ENCODE results near the gene ZNF839. TPM values are rescaled to one million over a fixed set of nuclear protein-coding genes. Genes with fewer than 3 reads are reported as not detected.
A peak's percentile ranks its signal among the peaks of the same experiment; 100 is the strongest.

ZNF839 gene
- total RNA-seq (8.2 and 8.8 TPM in 2 replicates), polyA plus RNA-seq (5.7 and 6.6 TPM in 2 replicates), polyA minus RNA-seq (ENCODE audit: low replicate concordance) (5.1 and 10.2 TPM in 2 replicates)
- polyA plus RNA-seq (2012): 3.9 and 4.5 TPM in 2 replicates

- DNase-seq (ENCODE audit: low read depth in 2 of 2): peak; percentile 84 to 90
- peaks cover 4% of the 10 kb centered on the region for H3K79me2 ChIP-seq (ENCODE audit: control insufficient read depth, insufficient read depth, low read length)
- H2AFZ ChIP-seq (ENCODE audit: low read length): peak within 1 kb of the TSS; percentile 65
- no peaks in the 10 kb centered on the region for H3K27me3 ChIP-seq (ENCODE audit: control insufficient read depth, insufficient read depth, low read length)
- H3K4me1 ChIP-seq (ENCODE audit: control insufficient read depth, extremely low read depth, insufficient read depth, low read length): peaks cover 7% of the 10 kb centered on the region
- peak within 1 kb of the TSS; percentile 90 for H3K27ac ChIP-seq (ENCODE audit: insufficient read depth, low read length)
- H3K36me3 ChIP-seq (ENCODE audit: control insufficient read depth, insufficient read depth, low read length): no peaks in the 10 kb centered on the region
- no peaks in the 10 kb centered on the region for H3K9me3 ChIP-seq (ENCODE audit: control insufficient read depth, insufficient read depth, low read depth, low read length)
- TF ChIP-seq EZH2 (IDR thresholded peaks at IDR 0.05; ENCODE audit: low read length, missing control alignments) (no peak), CTCF (conservative IDR thresholded peaks at IDR 0.05 in 1 of 2, IDR thresholded peaks at IDR 0.05 in 1 of 2; ENCODE audit: low read depth in 1 of 2, low read length in 2 of 2) (no peak)
- H3K4me2 ChIP-seq (ENCODE audit: extremely low read depth, insufficient read depth, low read length): peak within 1 kb of the TSS; percentile 91
- peak within 1 kb of the TSS; percentile 87 for H3K9ac ChIP-seq (ENCODE audit: insufficient read depth, low read length)
- peak within 1 kb of the TSS; percentile 61 to 92 (median 77) for H3K4me3 ChIP-seq (replicated peaks in 1 of 4; ENCODE audit: control extremely low read depth in 1 of 4, insufficient read depth in 1 of 4, low read depth in 3 of 4, low read length in 4 of 4)
- no peaks in the 10 kb centered on the region for H4K20me1 ChIP-seq (ENCODE audit: control insufficient read depth, extremely low read depth, insufficient read depth, low read length)
Observed at GRCh38 chr14:102319351-102320032, at the start of gene ZNF839. Gene ZNF839 (plus strand): TSS chr14:102319746. CDS start chr14:102319766, 20 bp downstream.

GRCh38 chr14:102272392-102272791 is 47.2 kb upstream of the ZNF839 start:
- H3K9me3 ChIP-seq (ENCODE audit: control insufficient read depth, insufficient read depth, low read depth, low read length): no peaks in the 10 kb centered on the region
- H3K4me3 ChIP-seq (replicated peaks in 1 of 4; ENCODE audit: control extremely low read depth in 1 of 4, insufficient read depth in 1 of 4, low read depth in 3 of 4, low read length in 4 of 4): no peak overlapping the region
- H4K20me1 ChIP-seq (ENCODE audit: control insufficient read depth, extremely low read depth, insufficient read depth, low read length): no peaks in the 10 kb centered on the region
- no peaks in the 10 kb centered on the region for H3K4me1 ChIP-seq (ENCODE audit: control insufficient read depth, extremely low read depth, insufficient read depth, low read length)
- no peak overlapping the region for H2AFZ ChIP-seq (ENCODE audit: low read length)
- no peak overlapping the region for H3K9ac ChIP-seq (ENCODE audit: insufficient read depth, low read length)
- no peaks in the 10 kb centered on the region for H3K27me3 ChIP-seq (ENCODE audit: control insufficient read depth, insufficient read depth, low read length)
- no peak overlapping the region for H3K27ac ChIP-seq (ENCODE audit: insufficient read depth, low read length)
- no peaks in the 10 kb centered on the region for H3K79me2 ChIP-seq (ENCODE audit: control insufficient read depth, insufficient read depth, low read length)
- DNase-seq (ENCODE audit: low read depth in 2 of 2): peak in 1 of 2 donors; percentile 67
- TF ChIP-seq EZH2 (IDR thresholded peaks at IDR 0.05; ENCODE audit: low read length, missing control alignments) (no peak), CTCF (conservative IDR thresholded peaks at IDR 0.05 in 1 of 2, IDR thresholded peaks at IDR 0.05 in 1 of 2; ENCODE audit: low read depth in 1 of 2, low read length in 2 of 2) (no peak)
- H3K36me3 ChIP-seq (ENCODE audit: control insufficient read depth, insufficient read depth, low read length): no peaks in the 10 kb centered on the region
- no peak overlapping the region for H3K4me2 ChIP-seq (ENCODE audit: extremely low read depth, insufficient read depth, low read length)

- no peak overlapping the region for H3K27ac ChIP-seq (ENCODE audit: insufficient read depth, low read length)
- H3K27me3 ChIP-seq (ENCODE audit: control insufficient read depth, insufficient read depth, low read length): no peaks in the 10 kb centered on the region
- no peaks in the 10 kb centered on the region for H4K20me1 ChIP-seq (ENCODE audit: control insufficient read depth, extremely low read depth, insufficient read depth, low read length)
- H3K4me1 ChIP-seq (ENCODE audit: control insufficient read depth, extremely low read depth, insufficient read depth, low read length): peaks cover 9% of the 10 kb centered on the region
- no peak overlapping the region for H3K4me3 ChIP-seq (replicated peaks in 1 of 4; ENCODE audit: control extremely low read depth in 1 of 4, insufficient read depth in 1 of 4, low read depth in 3 of 4, low read length in 4 of 4)
- no peaks in the 10 kb centered on the region for H3K79me2 ChIP-seq (ENCODE audit: control insufficient read depth, insufficient read depth, low read length)
- no peaks in the 10 kb centered on the region for H3K9me3 ChIP-seq (ENCODE audit: control insufficient read depth, insufficient read depth, low read depth, low read length)
- H3K9ac ChIP-seq (ENCODE audit: insufficient read depth, low read length): no peak overlapping the region
- TF ChIP-seq CTCF (conservative IDR thresholded peaks at IDR 0.05 in 1 of 2, IDR thresholded peaks at IDR 0.05 in 1 of 2; ENCODE audit: low read depth in 1 of 2, low read length in 2 of 2) (no peak), EZH2 (IDR thresholded peaks at IDR 0.05; ENCODE audit: low read length, missing control alignments) (no peak)
- no peak overlapping the region for H2AFZ ChIP-seq (ENCODE audit: low read length)
- no peaks in the 10 kb centered on the region for H3K36me3 ChIP-seq (ENCODE audit: control insufficient read depth, insufficient read depth, low read length)
- no peak overlapping the region for H3K4me2 ChIP-seq (ENCODE audit: extremely low read depth, insufficient read depth, low read length)
- DNase-seq (ENCODE audit: low read depth in 2 of 2): peak in 1 of 2 donors; percentile 22
Observed at GRCh38 chr14:102275866-102276265, 43.7 kb upstream of the ZNF839 start.
